Measurements from ENCODE around the gene TNFSF9.

TNFSF9 gene

GRCh38 chr19:6528544-6529121 is 2.2 kb upstream of the TNFSF9 start:
- DNase-seq (ENCODE audit: low read depth) = no peak
- TF ChIP-seq CTCF (IDR thresholded peaks at IDR 0.05; ENCODE audit: low read depth, low read length, missing control alignments) = no peak
- H3K4me3 ChIP-seq (ENCODE audit: low read depth, low read length) = peak overlapping the region; percentile 13

GRCh38 chr19:6529351-6529750 is 1.5 kb upstream of the TNFSF9 start:
- no peak for TF ChIP-seq CTCF (IDR thresholded peaks at IDR 0.05; ENCODE audit: low read depth, low read length, missing control alignments)
- no peak for DNase-seq (ENCODE audit: low read depth)
- peak overlapping the region; percentile 15 for H3K4me3 ChIP-seq (ENCODE audit: low read depth, low read length)

DNA sequence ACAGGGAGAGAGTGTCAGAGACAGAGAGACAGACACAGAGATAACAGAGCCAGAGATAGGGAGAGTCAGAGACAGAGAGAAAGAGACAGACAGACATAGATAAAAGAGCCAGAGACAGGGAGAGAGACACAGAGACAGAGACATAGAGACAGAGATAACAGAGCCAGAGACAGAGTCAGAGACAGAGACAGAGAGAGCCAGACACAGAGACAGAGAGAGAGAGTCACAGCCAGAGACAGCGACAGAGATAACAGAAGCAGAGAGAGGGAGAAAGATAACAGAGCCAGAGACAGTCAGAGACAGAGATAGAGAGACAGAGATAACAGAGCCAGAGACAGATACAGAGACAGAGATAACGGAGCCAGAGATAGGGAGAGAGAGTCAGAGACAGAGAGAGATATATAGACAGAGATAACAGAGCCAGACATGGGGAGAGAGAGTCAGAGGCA is 865 bp upstream of the TNFSF9 start:
- no peak for TF ChIP-seq CTCF (IDR thresholded peaks at IDR 0.05; ENCODE audit: low read depth, low read length, missing control alignments)
- no peak for DNase-seq (ENCODE audit: low read depth)

GRCh38 chr19:6531163-6531955 is 533 bp downstream of the TNFSF9 start:
- TF ChIP-seq CTCF (IDR thresholded peaks at IDR 0.05; ENCODE audit: low read depth, low read length, missing control alignments) = no peak

More for the DNA sequence above, 865 bp upstream of the TNFSF9 start:
- H3K4me3 ChIP-seq (ENCODE audit: low read depth, low read length) = peak overlapping the region; percentile 72

DNA sequence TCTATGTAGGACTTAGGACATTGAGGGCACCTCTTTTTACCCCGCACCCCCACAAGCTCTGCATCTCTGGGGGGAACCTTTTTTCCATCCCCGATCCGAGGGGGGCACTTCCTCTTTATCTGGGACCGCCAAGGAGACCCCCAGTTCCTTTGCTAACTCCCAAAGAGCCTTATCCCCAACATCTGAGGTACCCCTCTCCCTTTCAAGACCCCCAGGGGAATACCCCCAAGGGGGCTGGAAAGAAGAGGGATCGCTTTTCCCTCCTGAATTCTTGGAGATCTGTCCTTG is 1.1 kb downstream of the TNFSF9 start:
- peak overlapping the region; percentile 72 for H3K4me3 ChIP-seq (ENCODE audit: low read depth, low read length)
- no peak for DNase-seq (ENCODE audit: low read depth)
- TF ChIP-seq CTCF (IDR thresholded peaks at IDR 0.05; ENCODE audit: low read depth, low read length, missing control alignments) = no peak

More at GRCh38 chr19:6531163-6531955, 533 bp downstream of the TNFSF9 start:
- H3K4me3 ChIP-seq (ENCODE audit: low read depth, low read length) = peak overlapping the region; percentile 72
- DNase-seq (ENCODE audit: low read depth) = no peak

DNA sequence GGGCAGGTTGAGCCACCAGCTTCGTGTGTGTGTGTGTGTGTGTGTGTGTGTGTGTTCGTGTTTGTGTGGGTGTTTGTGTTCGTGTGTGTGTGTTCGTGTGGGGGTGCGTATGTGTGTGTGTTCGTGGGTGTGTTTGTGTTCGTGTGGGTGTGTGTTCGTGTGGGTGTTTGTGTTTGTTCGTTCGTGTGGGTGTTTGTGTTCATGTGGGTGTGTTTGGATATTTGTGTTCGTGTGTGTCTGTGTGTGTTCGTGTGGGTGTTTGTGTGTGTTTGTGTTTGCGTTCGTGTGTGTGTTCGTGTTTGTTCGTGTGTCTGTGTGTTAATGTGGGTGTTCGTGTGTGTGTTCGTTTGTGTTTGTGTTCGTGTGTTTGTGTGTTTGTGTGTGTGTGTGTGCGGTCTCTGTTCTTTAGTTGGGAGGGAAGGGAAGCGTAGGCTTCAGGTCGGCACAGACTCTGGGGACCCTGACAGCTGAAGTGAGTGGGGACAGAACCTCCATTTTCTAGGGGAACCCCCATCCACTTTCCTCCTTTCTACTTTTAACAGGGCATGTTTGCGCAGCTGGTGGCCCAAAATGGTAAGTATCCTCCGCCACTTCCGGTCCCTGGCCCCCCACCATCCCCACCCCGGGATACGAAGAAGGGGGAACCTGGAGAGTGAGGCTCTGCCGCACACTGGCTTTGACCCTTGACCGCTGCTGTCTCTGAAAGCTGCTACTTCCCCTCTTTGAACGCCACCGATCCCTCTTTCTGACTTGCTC is 1.6 kb downstream of the TNFSF9 start:
- TF ChIP-seq CTCF (IDR thresholded peaks at IDR 0.05; ENCODE audit: low read depth, low read length, missing control alignments) = no peak
- peak overlapping the region; percentile 72 for H3K4me3 ChIP-seq (ENCODE audit: low read depth, low read length)
- no peak for DNase-seq (ENCODE audit: low read depth)
